HepG2 (cell line): ENCODE results near the gene DTYMK. TPM values are rescaled to one million over a fixed set of nuclear protein-coding genes. Genes with fewer than 3 reads are reported as not detected.

Source experiments
- ATAC-seq: fragments of 200-7000 bp; cut with Tn5 transposase; 3 replicates; pipeline ENCODE4 v1.9.1; 2020; ENCODE audit warnings: mild to moderate bottlenecking, moderate library complexity
- BruUV-seq: library from RNA; stranded (reverse); fragments of 400-500 nt; replicated peaks from 2 replicates; lab custom pipeline; 2021; lab: Mats Ljungman, UMichigan
- CTCF ChIA-PET: fragments of 300-600 bp; formaldehyde crosslinking; extraction: SDS; loops from one replicate; lab custom pipeline; 2021; ENCODE audit warnings: low total read pairs, inconsistent platforms, low intra/inter-chr PET ratio; lab: Yijun Ruan, JAX
- POLR2A ChIA-PET: fragments of 350-600 bp; sonication (Branson Sonifier 250); formaldehyde crosslinking; loops from one replicate; lab custom pipeline; 2020; ENCODE audit warnings: antibody characterized with exemption, inconsistent platforms; lab: Yijun Ruan, JAX
- DNase-seq: peaks from one replicate; pipeline ENCODE4 v3.0.0-alpha.2; 2015; ENCODE audit warnings: low spot score
- FAIRE-seq: peaks from 3 replicates; lab custom pipeline; 2011; peaks lifted over from hg19 to GRCh38; lab: Jason Lieb, UNC
- H2AFZ ChIP-seq: one replicate; pipeline ENCODE4 v1.6.1; 2011; ENCODE audit warnings: low read length, inconsistent platforms
- H3K27ac ChIP-seq: fragments of 300-600 bp; 3 replicates; pipeline ENCODE4 v1.8.0; 2011; ENCODE audit warnings: mixed run types, mild to moderate bottlenecking, mixed read lengths, low read length, inconsistent platforms; ENCODE audit not compliant: insufficient read depth; ENCODE audit errors: extremely low read length
- H3K27me3 ChIP-seq, 2 experiments: fragments of 200-600 bp in 1 of 2; 2 replicates in 1 of 2; 3 replicates in 1 of 2; pipeline versions ENCODE4 v1.6.0 to v1.8.0; 2011; ENCODE audit warnings: low read length in 2 of 2, mild to moderate bottlenecking in 2 of 2, moderate library complexity in 2 of 2, inconsistent platforms in 1 of 2; ENCODE audit not compliant: insufficient read depth in 2 of 2, control insufficient read depth in 1 of 2
- H3K36me3 ChIP-seq, 2 experiments: fragments of 200-600 bp in 1 of 2; replicated peaks in 1 of 2; 2 replicates in 1 of 2; 3 replicates in 1 of 2; pipeline versions ENCODE4 v1.5.1 to v1.8.0; 2011; ENCODE audit warnings: low read length in 2 of 2, inconsistent platforms in 1 of 2; ENCODE audit not compliant: insufficient read depth in 2 of 2, control insufficient read depth in 1 of 2
- H3K4me1 ChIP-seq: 2 replicates; pipeline ENCODE4 v1.5.1; 2012; ENCODE audit warnings: low read length, inconsistent platforms; ENCODE audit not compliant: insufficient read depth
- H3K4me2 ChIP-seq: 2 replicates; pipeline ENCODE4 v1.6.0; 2011; ENCODE audit warnings: low read depth, low read length, inconsistent platforms
- H3K4me3 ChIP-seq, 3 experiments: fragments of 200-600 bp in 1 of 3; sonication (generic), shearing (Covaris generic) in 1 of 3; replicated peaks in 1 of 3; 2 replicates each; pipeline ENCODE4 v1.5.1; 2011 to 2016; ENCODE audit warnings: low read length in 3 of 3, inconsistent platforms in 2 of 3, low read depth in 2 of 3, mild to moderate bottlenecking in 2 of 3, control low read depth in 1 of 3, mixed read lengths in 1 of 3; ENCODE audit not compliant: insufficient read depth in 1 of 3
- H3K79me2 ChIP-seq: one replicate; pipeline ENCODE4 v1.6.1; 2011; ENCODE audit warnings: low read length, inconsistent platforms; ENCODE audit not compliant: insufficient read depth
- H3K9ac ChIP-seq: 2 replicates; pipeline ENCODE4 v1.6.0; 2011; ENCODE audit warnings: mild to moderate bottlenecking, low read depth, low read length, inconsistent platforms; ENCODE audit not compliant: insufficient read depth
- H3K9me3 ChIP-seq: 2 replicates; pipeline ENCODE4 v1.5.1; 2012; ENCODE audit warnings: mild to moderate bottlenecking, low read length
- H4K20me1 ChIP-seq: 2 replicates; pipeline ENCODE4 v1.6.0; 2011; ENCODE audit warnings: inconsistent platforms, mild to moderate bottlenecking, low read length, moderate library complexity; ENCODE audit not compliant: insufficient read depth
- AGO2 ChIP-seq: fragments of 200-400 bp; formaldehyde crosslinking; optimal IDR thresholded peaks from 2 replicates; pipeline ENCODE3; 2017; ENCODE audit warnings: mild to moderate bottlenecking, low read depth, low read length, moderate library complexity
- CEBPB ChIP-seq: IDR thresholded peaks from 2 replicates; pipeline ENCODE4 v1.6.1; 2011; ENCODE audit warnings: low read depth, low read length, improper control_type of control experiment, borderline replicate concordance
- CENPT ChIP-seq: sonication (generic); formaldehyde crosslinking; IDR thresholded peaks from 2 replicates; pipeline ENCODE4 v1.8.0; 2022; ENCODE audit warnings: low read depth, mild to moderate bottlenecking, moderate library complexity, missing genetic modification reagents
- DMAP1 ChIP-seq: IDR thresholded peaks from 2 replicates; pipeline ENCODE4 v1.6.1; 2016
- ETV5 ChIP-seq: IDR thresholded peaks from 2 replicates; pipeline ENCODE4 v1.6.1; 2018; ENCODE audit warnings: missing biosample characterization, missing genetic modification reagents, inconsistent platforms, borderline replicate concordance
- FOXM1 ChIP-seq: sonication (generic); formaldehyde crosslinking; IDR thresholded peaks from 2 replicates; pipeline ENCODE4 v1.5.0; 2020; ENCODE audit warnings: missing genetic modification reagents
- GABPA ChIP-seq, 2 experiments: IDR thresholded peaks; 2 replicates each; pipeline ENCODE4 v1.6.1; 2011 to 2016; ENCODE audit warnings: low read depth in 2 of 2, low read length in 1 of 2, missing biosample characterization in 1 of 2, missing genetic modification characterization in 1 of 2
- KDM4B ChIP-seq: sonication (generic); formaldehyde crosslinking; IDR thresholded peaks from 2 replicates; pipeline ENCODE4 v1.4.0; 2020; ENCODE audit warnings: missing genetic modification reagents
- PCBP2 ChIP-seq: fragments of 200-400 bp; formaldehyde crosslinking; optimal IDR thresholded peaks from 2 replicates; pipeline ENCODE3; 2018; ENCODE audit warnings: low read length, low read depth; ENCODE audit not compliant: poor library complexity, severe bottlenecking
- PHB2 ChIP-seq: fragments of 450-650 bp; IDR thresholded peaks from 2 replicates; pipeline ENCODE4 v1.6.1; 2018; ENCODE audit not compliant: partially characterized antibody
- RXRA ChIP-seq: sonication (generic); formaldehyde crosslinking; IDR thresholded peaks from 2 replicates; pipeline ENCODE4 v1.5.1; 2020; ENCODE audit warnings: missing genetic modification reagents
- SMYD3 ChIP-seq: sonication (generic); formaldehyde crosslinking; IDR thresholded peaks from 2 replicates; pipeline ENCODE4 v1.8.1; 2023; ENCODE audit warnings: mild to moderate bottlenecking, missing genetic modification reagents
- ZNF205 ChIP-seq: IDR thresholded peaks from 2 replicates; pipeline ENCODE4 v1.6.1; 2018; ENCODE audit warnings: missing biosample characterization, missing genetic modification reagents
- ZNF235 ChIP-seq: sonication (generic); formaldehyde crosslinking; IDR thresholded peaks from 2 replicates; pipeline ENCODE4 v1.8.1; 2023; ENCODE audit warnings: mild to moderate bottlenecking, missing genetic modification reagents, borderline replicate concordance
- ZNF432 ChIP-seq: sonication (generic); formaldehyde crosslinking; IDR thresholded peaks from 2 replicates; pipeline ENCODE4 v1.5.0; 2020; ENCODE audit warnings: missing genetic modification reagents, mild to moderate bottlenecking, borderline replicate concordance
- ZNF446 ChIP-seq: sonication (generic); formaldehyde crosslinking; IDR thresholded peaks from 2 replicates; pipeline ENCODE4 v1.5.0; 2020; ENCODE audit warnings: mild to moderate bottlenecking, missing genetic modification reagents
- ZNF549 ChIP-seq: sonication (generic); formaldehyde crosslinking; IDR thresholded peaks from 2 replicates; pipeline ENCODE4 v1.5.0; 2020; ENCODE audit warnings: missing genetic modification reagents
- WGBS: methylation state at CpG from one replicate; pipeline ENCODE4 v1.1.6; 2017; ENCODE audit warnings: low lambda C conversion rate; 5-methylcytosine and 5-hydroxymethylcytosine counted together
- in situ Hi-C: cut with HindIII; loops from 2 replicates; pipeline ENCODE4 v1.10.0; 2017; ENCODE audit warnings: low pct_unique_long_range_greater_than_20kb; ENCODE audit not compliant: extremely low pct_ligation_motif_present
- intact Hi-C: fragments of 100-400 bp; cut with micrococcal nuclease; formaldehyde crosslinking; loops from one replicate; pipeline ENCODE4 v1.10.0; 2022; ENCODE audit not compliant: unreplicated experiment
- polyA plus RNA-seq, 8 experiments: library from polyadenylated mRNA; depleted of rRNA in 3 of 8; stranded (reverse) in 7 of 8; unstranded in 1 of 8; fragments of >200 nt; fragmentation: Illumina TruSeq in 4 of 8; extraction: Trizol in 4 of 8; gene quantifications; 2 replicates each; pipeline versions ENCODE4 v1.2.1 to v1.2.3, GENCODE V29; 2011 to 2016; ENCODE audit warnings: low read depth in 4 of 8, missing spikeins in 1 of 8, mixed read lengths in 1 of 8; ENCODE audit not compliant: insufficient read depth in 1 of 8
- total RNA-seq, 5 experiments: library from RNA; depleted of rRNA; stranded (reverse); fragments of >200 nt; fragmentation: Illumina TruSeq; extraction: Trizol; gene quantifications; 2 replicates each; pipeline ENCODE4 v1.2.3, GENCODE V29; 2016; ENCODE audit warnings: low read depth in 1 of 5
- TF ChIP-seq, protein P1 (sequence below): IDR thresholded peaks from 2 replicates; pipeline ENCODE4 v1.6.1; 2016; ENCODE audit warnings: low read depth, missing genetic modification reagents, missing compliant biosample characterization

The DTYMK gene
- total and polyA plus RNA-seq, 2 of the 13 experiments (the other 11 are each of a cell fraction or from before 2014, with no cell fraction given) = 57.5 to 134 TPM

DNA sequence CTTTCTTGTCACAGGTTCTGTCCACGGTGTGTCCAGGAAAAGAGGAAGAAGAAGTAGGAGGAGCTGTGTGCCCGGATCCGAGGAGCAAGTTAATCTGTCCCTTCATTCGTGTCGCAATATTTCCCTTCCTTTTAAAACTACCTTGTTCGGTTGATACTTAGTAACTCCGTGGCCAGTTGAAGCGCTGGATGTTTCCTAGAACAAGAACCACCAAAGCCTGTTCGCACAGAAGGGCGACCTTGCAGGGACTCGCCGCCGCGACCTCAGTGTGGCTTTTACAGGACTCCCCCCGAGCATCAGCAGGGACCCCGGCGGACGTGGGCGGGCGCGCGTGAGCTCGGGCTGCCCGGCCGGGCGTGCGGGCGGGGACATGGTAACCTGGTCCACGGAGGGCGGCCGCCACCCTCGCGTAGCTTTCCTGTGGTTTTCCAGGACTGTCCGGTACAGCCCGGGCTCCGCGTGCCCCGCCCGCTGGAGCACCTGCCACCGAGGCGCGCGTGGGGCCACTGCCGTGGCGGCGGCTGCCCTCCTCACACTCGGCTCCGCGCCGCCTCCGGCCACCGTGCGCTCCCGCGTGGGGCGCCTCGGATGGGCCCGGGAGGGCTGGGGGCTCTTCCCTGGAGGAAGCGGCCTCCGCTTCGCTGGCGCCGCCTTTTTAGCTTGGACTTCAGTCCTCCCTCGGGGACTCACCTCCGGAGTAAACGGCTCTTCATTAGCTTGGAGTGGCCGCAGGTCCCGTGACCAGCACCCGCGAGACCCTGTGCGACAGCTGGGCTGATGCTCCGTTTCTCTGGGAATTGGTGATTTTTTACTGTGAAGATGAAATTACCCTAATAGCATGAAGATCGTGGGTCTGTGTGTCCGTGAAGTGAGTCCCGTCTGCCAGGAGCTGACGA lies 38.6 kb upstream of the DTYMK start (continued):
- TF ChIP-seq CEBPB = peak; percentile 77
- TF ChIP-seq, protein P1, sequence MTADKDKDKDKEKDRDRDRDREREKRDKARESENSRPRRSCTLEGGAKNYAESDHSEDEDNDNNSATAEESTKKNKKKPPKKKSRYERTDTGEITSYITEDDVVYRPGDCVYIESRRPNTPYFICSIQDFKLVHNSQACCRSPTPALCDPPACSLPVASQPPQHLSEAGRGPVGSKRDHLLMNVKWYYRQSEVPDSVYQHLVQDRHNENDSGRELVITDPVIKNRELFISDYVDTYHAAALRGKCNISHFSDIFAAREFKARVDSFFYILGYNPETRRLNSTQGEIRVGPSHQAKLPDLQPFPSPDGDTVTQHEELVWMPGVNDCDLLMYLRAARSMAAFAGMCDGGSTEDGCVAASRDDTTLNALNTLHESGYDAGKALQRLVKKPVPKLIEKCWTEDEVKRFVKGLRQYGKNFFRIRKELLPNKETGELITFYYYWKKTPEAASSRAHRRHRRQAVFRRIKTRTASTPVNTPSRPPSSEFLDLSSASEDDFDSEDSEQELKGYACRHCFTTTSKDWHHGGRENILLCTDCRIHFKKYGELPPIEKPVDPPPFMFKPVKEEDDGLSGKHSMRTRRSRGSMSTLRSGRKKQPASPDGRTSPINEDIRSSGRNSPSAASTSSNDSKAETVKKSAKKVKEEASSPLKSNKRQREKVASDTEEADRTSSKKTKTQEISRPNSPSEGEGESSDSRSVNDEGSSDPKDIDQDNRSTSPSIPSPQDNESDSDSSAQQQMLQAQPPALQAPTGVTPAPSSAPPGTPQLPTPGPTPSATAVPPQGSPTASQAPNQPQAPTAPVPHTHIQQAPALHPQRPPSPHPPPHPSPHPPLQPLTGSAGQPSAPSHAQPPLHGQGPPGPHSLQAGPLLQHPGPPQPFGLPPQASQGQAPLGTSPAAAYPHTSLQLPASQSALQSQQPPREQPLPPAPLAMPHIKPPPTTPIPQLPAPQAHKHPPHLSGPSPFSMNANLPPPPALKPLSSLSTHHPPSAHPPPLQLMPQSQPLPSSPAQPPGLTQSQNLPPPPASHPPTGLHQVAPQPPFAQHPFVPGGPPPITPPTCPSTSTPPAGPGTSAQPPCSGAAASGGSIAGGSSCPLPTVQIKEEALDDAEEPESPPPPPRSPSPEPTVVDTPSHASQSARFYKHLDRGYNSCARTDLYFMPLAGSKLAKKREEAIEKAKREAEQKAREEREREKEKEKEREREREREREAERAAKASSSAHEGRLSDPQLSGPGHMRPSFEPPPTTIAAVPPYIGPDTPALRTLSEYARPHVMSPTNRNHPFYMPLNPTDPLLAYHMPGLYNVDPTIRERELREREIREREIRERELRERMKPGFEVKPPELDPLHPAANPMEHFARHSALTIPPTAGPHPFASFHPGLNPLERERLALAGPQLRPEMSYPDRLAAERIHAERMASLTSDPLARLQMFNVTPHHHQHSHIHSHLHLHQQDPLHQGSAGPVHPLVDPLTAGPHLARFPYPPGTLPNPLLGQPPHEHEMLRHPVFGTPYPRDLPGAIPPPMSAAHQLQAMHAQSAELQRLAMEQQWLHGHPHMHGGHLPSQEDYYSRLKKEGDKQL (CRISPR knock-in tag) = no peak
- TF ChIP-seq KDM4B = no peak

- Histone ChIP-seq H2AFZ (no peak overlapping the region), H3K79me2 (no peaks in the 10 kb centered on the region), H3K36me3 (peaks cover 32 to 41% of the 10 kb centered on the region in 2 experiments), H3K4me3 (no peak overlapping the region), H3K4me1 (no peaks in the 10 kb centered on the region), H4K20me1 (no peaks in the 10 kb centered on the region), H3K9me3 (no peaks in the 10 kb centered on the region), H3K9ac (no peak overlapping the region), H3K4me2 (no peak overlapping the region), H3K27ac (no peak overlapping the region), H3K27me3 (no peaks in the 10 kb centered on the region)
- FAIRE-seq = no peak
- ChIA-PET CTCF (no interaction called here), POLR2A (interaction anchor here (1.5 to 1.6 kb wide), 2 partner anchors 10 to 38 kb away, joined by 5 to 13 read pairs; partner anchors contain the start of genes D2HGDH and DTYMK)
- intact Hi-C loops (no loop called here), in situ Hi-C loops (no loop called here)
- DNase-seq = no peak
- BruUV-seq = no TSS peak
- 96% methylated on average over 31 of the region's 41 CpGs for WGBS
- peak; percentile 61 for ATAC-seq
- no peak for TF ChIP-seq ZNF446
- TF ChIP-seq FOXM1 = no peak
- no peak for TF ChIP-seq GABPA (IDR thresholded peaks at IDR 0.05; ENCODE audit: low read depth, low read length)
- TF ChIP-seq GABPA (CRISPR knock-in tag; IDR thresholded peaks at IDR 0.05; ENCODE audit: low read depth) = no peak
- TF ChIP-seq DMAP1 = no peak
- TF ChIP-seq RXRA (CRISPR knock-in tag) = peak; percentile 21; the same call in 1 of the 2 replicates
- no peak for TF ChIP-seq ETV5 (CRISPR knock-in tag)
- TF ChIP-seq ZNF549 (CRISPR knock-in tag) = no peak
- no peak for TF ChIP-seq PCBP2
- no peak for TF ChIP-seq ZNF235 (CRISPR knock-in tag)
- TF ChIP-seq ZNF205 (CRISPR knock-in tag) = no peak
- no peak for TF ChIP-seq CENPT
- TF ChIP-seq AGO2 = peak; percentile 92
- TF ChIP-seq PHB2 = no peak
- TF ChIP-seq SMYD3 (CRISPR knock-in tag) = no peak
- no peak for TF ChIP-seq ZNF432 (CRISPR knock-in tag)
Measured at GRCh38 chr2:241724259-241724974, 37.8 kb upstream of the DTYMK start.
